ENCODE measurements around the gene ERC2.

ERC2 gene

DNA sequence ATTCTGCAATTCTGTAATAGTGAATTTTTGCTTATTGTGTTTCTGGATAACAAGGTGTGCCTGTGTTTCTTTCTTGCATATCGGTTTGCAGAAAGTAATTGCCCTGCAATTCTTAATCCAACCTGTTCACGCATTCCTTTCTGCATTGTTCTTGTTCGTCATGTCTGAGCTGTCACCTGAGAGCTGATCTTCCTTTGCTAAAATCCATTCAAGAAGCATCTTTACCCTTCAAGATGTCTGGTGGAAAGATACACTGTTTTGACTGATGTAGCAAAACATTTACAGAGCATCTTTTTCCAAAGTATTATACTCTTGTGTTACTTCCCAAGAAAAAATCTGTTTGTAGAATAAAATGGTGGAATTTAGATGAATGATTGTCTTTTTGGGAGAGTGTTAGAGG lies 822.1 kb downstream of the ERC2 start:
- Histone ChIP-seq H3K79me2 (ENCODE audit: insufficient read depth, low read length) (no peaks in the 10 kb centered on the region), H3K27ac (ENCODE audit: low read depth, low read length) (no peak overlapping the region), H3K27me3 (ENCODE audit: low read length) (no peaks in the 10 kb centered on the region), H3K4me2 (ENCODE audit: low read depth, low read length, poor library complexity, severe bottlenecking) (no peak overlapping the region), H3K9ac (ENCODE audit: low read length) (no peak overlapping the region), H2AFZ (ENCODE audit: low read depth, low read length, severe bottlenecking) (no peak overlapping the region), H3K9me2 (replicated peaks; ENCODE audit: insufficient read depth, low read length) (no peaks in the 10 kb centered on the region), H4K20me1 (ENCODE audit: low read depth, low read length) (no peaks in the 10 kb centered on the region), H3K36me3 (ENCODE audit: low read length) (no peaks in the 10 kb centered on the region), H3K4me3 (ENCODE audit: insufficient read depth, low read length, poor library complexity, severe bottlenecking) (no peak overlapping the region), H3F3A (ENCODE audit: insufficient read depth) (no peaks in the 10 kb centered on the region), H3K9me3 (ENCODE audit: insufficient read depth, low read length) (no peaks in the 10 kb centered on the region)
- no peak for TF ChIP-seq CTCF (IDR thresholded peaks at IDR 0.05; ENCODE audit: insufficient read depth, low read length, poor library complexity, severe bottlenecking)
- no peak for TF ChIP-seq EZH2phosphoT487 (conservative IDR thresholded peaks at IDR 0.05; ENCODE audit: low read length)

DNA sequence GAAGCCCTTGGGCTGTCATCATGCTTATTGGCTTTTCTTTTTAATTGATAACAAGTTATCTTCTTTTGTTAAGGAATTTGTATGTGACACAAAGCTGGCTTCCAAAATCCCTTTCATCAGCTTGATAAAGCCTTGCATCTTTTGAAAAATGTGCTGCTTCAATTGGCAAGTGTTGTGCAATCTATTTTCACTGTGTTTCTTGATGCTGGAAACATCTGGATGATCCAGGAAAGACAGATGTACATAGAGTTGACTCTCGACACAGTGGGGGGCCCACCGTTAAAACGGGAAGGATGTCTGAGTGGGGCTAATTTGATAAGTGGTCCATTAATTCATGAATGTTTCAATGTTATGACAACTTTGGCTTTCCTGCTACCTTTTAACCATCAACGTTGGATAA lies 822.8 kb downstream of the ERC2 start:
- Histone ChIP-seq H3K9me3 (ENCODE audit: insufficient read depth, low read length) (no peaks in the 10 kb centered on the region), H3K27me3 (ENCODE audit: low read length) (no peaks in the 10 kb centered on the region), H3K9me2 (replicated peaks; ENCODE audit: insufficient read depth, low read length) (no peaks in the 10 kb centered on the region), H3K79me2 (ENCODE audit: insufficient read depth, low read length) (no peaks in the 10 kb centered on the region), H3K4me2 (ENCODE audit: low read depth, low read length, poor library complexity, severe bottlenecking) (no peak overlapping the region), H3K9ac (ENCODE audit: low read length) (no peak overlapping the region), H3F3A (ENCODE audit: insufficient read depth) (no peaks in the 10 kb centered on the region), H4K20me1 (ENCODE audit: low read depth, low read length) (no peaks in the 10 kb centered on the region), H2AFZ (ENCODE audit: low read depth, low read length, severe bottlenecking) (no peak overlapping the region), H3K27ac (ENCODE audit: low read depth, low read length) (no peak overlapping the region), H3K4me3 (ENCODE audit: insufficient read depth, low read length, poor library complexity, severe bottlenecking) (no peak overlapping the region), H3K36me3 (ENCODE audit: low read length) (no peaks in the 10 kb centered on the region)
- TF ChIP-seq EZH2phosphoT487 (conservative IDR thresholded peaks at IDR 0.05; ENCODE audit: low read length), result no peak
- no peak for TF ChIP-seq CTCF (IDR thresholded peaks at IDR 0.05; ENCODE audit: insufficient read depth, low read length, poor library complexity, severe bottlenecking)

GRCh38 chr3:55643283-55643682 lies 825.0 kb downstream of the ERC2 start:
- no peaks in the 10 kb centered on the region for H3K79me2 ChIP-seq (ENCODE audit: insufficient read depth, low read length)
- H3K9me3 ChIP-seq (ENCODE audit: insufficient read depth, low read length), result no peaks in the 10 kb centered on the region
- H3K4me2 ChIP-seq (ENCODE audit: low read depth, low read length, poor library complexity, severe bottlenecking), result no peak overlapping the region
- H3K4me3 ChIP-seq (ENCODE audit: insufficient read depth, low read length, poor library complexity, severe bottlenecking), result no peak overlapping the region
- H3K27ac ChIP-seq (ENCODE audit: low read depth, low read length), result no peak overlapping the region
- H2AFZ ChIP-seq (ENCODE audit: low read depth, low read length, severe bottlenecking), result no peak overlapping the region
- no peak overlapping the region for H3K9ac ChIP-seq (ENCODE audit: low read length)
- TF ChIP-seq CTCF (IDR thresholded peaks at IDR 0.05; ENCODE audit: insufficient read depth, low read length, poor library complexity, severe bottlenecking), result no peak
- TF ChIP-seq EZH2phosphoT487 (conservative IDR thresholded peaks at IDR 0.05; ENCODE audit: low read length), result no peak
- H3K27me3 ChIP-seq (ENCODE audit: low read length), result no peaks in the 10 kb centered on the region
- H3K36me3 ChIP-seq (ENCODE audit: low read length), result no peaks in the 10 kb centered on the region
- no peaks in the 10 kb centered on the region for H3F3A ChIP-seq (ENCODE audit: insufficient read depth)
- H3K9me2 ChIP-seq (replicated peaks; ENCODE audit: insufficient read depth, low read length), result no peaks in the 10 kb centered on the region
- H4K20me1 ChIP-seq (ENCODE audit: low read depth, low read length), result no peaks in the 10 kb centered on the region

DNA sequence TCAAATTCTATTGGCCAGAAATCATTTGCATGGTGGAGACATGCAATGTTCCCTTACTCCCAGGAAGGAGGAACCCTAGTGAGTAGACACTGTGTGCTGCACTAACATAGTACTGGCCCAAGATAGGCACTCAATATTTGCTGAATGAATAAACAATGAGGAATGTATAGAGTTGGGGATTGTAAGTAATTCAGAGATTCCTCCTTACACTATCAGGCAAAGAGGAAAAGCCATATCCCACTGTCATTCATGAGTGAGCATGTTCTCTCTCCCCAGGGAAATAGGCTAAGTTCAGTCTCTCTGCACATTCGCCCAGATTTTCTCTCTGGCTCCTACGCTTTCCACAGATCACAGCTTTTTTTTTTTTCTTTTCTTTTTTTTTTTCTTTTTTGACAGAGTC lies 826.3 kb downstream of the ERC2 start:
- no peak overlapping the region for H3K27ac ChIP-seq (ENCODE audit: low read depth, low read length)
- no peaks in the 10 kb centered on the region for H3F3A ChIP-seq (ENCODE audit: insufficient read depth)
- TF ChIP-seq EZH2phosphoT487 (conservative IDR thresholded peaks at IDR 0.05; ENCODE audit: low read length) (no peak), CTCF (IDR thresholded peaks at IDR 0.05; ENCODE audit: insufficient read depth, low read length, poor library complexity, severe bottlenecking) (no peak)
- no peak overlapping the region for H3K9ac ChIP-seq (ENCODE audit: low read length)
- H2AFZ ChIP-seq (ENCODE audit: low read depth, low read length, severe bottlenecking), result no peak overlapping the region
- no peaks in the 10 kb centered on the region for H3K36me3 ChIP-seq (ENCODE audit: low read length)
- H4K20me1 ChIP-seq (ENCODE audit: low read depth, low read length), result no peaks in the 10 kb centered on the region
- H3K9me2 ChIP-seq (replicated peaks; ENCODE audit: insufficient read depth, low read length), result no peaks in the 10 kb centered on the region
- no peaks in the 10 kb centered on the region for H3K27me3 ChIP-seq (ENCODE audit: low read length)
- no peak overlapping the region for H3K4me2 ChIP-seq (ENCODE audit: low read depth, low read length, poor library complexity, severe bottlenecking)
- H3K9me3 ChIP-seq (ENCODE audit: insufficient read depth, low read length), result no peaks in the 10 kb centered on the region
- no peaks in the 10 kb centered on the region for H3K79me2 ChIP-seq (ENCODE audit: insufficient read depth, low read length)
- no peak overlapping the region for H3K4me3 ChIP-seq (ENCODE audit: insufficient read depth, low read length, poor library complexity, severe bottlenecking)

Measured in SU-DHL-6 (cell line).